Trophoblast cell (in vitro differentiated cells and primary cell): Measurements from ENCODE around the gene SHOC1.

Experiments
- DNase-seq, 2 donors: peaks; one replicate each; pipeline ENCODE4 v3.0.0-alpha.2; 2016
- H2AFZ ChIP-seq: 2 replicates; pipeline ENCODE4 v1.6.1; 2013; ENCODE audit warnings: low read length, moderate library complexity, mild to moderate bottlenecking; ENCODE audit not compliant: insufficient read depth, poor library complexity
- H2AK5ac ChIP-seq: 2 replicates; pipeline ENCODE4 v1.6.1; 2013; ENCODE audit warnings: mild to moderate bottlenecking, low read length
- H2BK120ac ChIP-seq: 2 replicates; pipeline ENCODE4 v1.6.1; 2013; ENCODE audit warnings: low read length, mild to moderate bottlenecking, moderate library complexity; ENCODE audit not compliant: insufficient read depth, poor library complexity
- H2BK12ac ChIP-seq: 2 replicates; pipeline ENCODE4 v1.6.1; 2013; ENCODE audit warnings: mild to moderate bottlenecking, low read length, moderate library complexity
- H2BK5ac ChIP-seq: 2 replicates; pipeline ENCODE4 v1.6.1; 2013; ENCODE audit warnings: low read length, low read depth, moderate library complexity, mild to moderate bottlenecking; ENCODE audit not compliant: poor library complexity
- H3K14ac ChIP-seq: 2 replicates; pipeline ENCODE4 v1.6.1; 2013; ENCODE audit warnings: mild to moderate bottlenecking, low read length
- H3K18ac ChIP-seq: 2 replicates; pipeline ENCODE4 v1.6.1; 2013; ENCODE audit warnings: mild to moderate bottlenecking, low read length
- H3K23ac ChIP-seq: 2 replicates; pipeline ENCODE4 v1.6.1; 2013; ENCODE audit warnings: low read length
- H3K27ac ChIP-seq: 2 replicates; pipeline ENCODE4 v1.5.1; 2013; ENCODE audit warnings: low read depth, mild to moderate bottlenecking, inconsistent platforms, low read length, moderate library complexity
- H3K27me3 ChIP-seq: 2 replicates; pipeline ENCODE4 v1.6.1; 2013; ENCODE audit warnings: inconsistent platforms, mild to moderate bottlenecking, low read length, moderate library complexity; ENCODE audit not compliant: insufficient read depth
- H3K36me3 ChIP-seq, 2 experiments: 1 replicate in 1 of 2; 2 replicates in 1 of 2; pipeline ENCODE4 v1.6.1; 2013; ENCODE audit warnings: low read length in 2 of 2, mild to moderate bottlenecking in 2 of 2, moderate library complexity in 1 of 2; ENCODE audit not compliant: insufficient read depth in 2 of 2, control insufficient read depth in 1 of 2
- H3K4ac ChIP-seq: 2 replicates; pipeline ENCODE4 v1.6.1; 2013; ENCODE audit warnings: low read depth, mild to moderate bottlenecking, low read length, moderate library complexity
- H3K4me1 ChIP-seq, 2 experiments: 1 replicate in 1 of 2; 2 replicates in 1 of 2; pipeline ENCODE4 v1.6.1; 2013; ENCODE audit warnings: low read length in 2 of 2, mild to moderate bottlenecking in 2 of 2, moderate library complexity in 1 of 2; ENCODE audit not compliant: insufficient read depth in 2 of 2, control insufficient read depth in 1 of 2
- H3K4me2 ChIP-seq: 2 replicates; pipeline ENCODE4 v1.6.1; 2013; ENCODE audit warnings: inconsistent platforms, mild to moderate bottlenecking, low read length, moderate library complexity
- H3K4me3 ChIP-seq: 2 replicates; pipeline ENCODE4 v1.5.1; 2013; ENCODE audit warnings: mild to moderate bottlenecking, low read depth, low read length, inconsistent platforms
- H3K79me1 ChIP-seq: one replicate; pipeline ENCODE4 v1.6.1; 2013; ENCODE audit warnings: low read length
- H3K79me2 ChIP-seq: 2 replicates; pipeline ENCODE4 v1.6.1; 2013; ENCODE audit warnings: low read length, mild to moderate bottlenecking; ENCODE audit not compliant: control insufficient read depth, insufficient read depth, poor library complexity
- H3K9ac ChIP-seq: 2 replicates; pipeline ENCODE4 v1.6.1; 2013; ENCODE audit warnings: mild to moderate bottlenecking, low read length
- H3K9me3 ChIP-seq: 2 replicates; pipeline ENCODE4 v1.6.1; 2013; ENCODE audit warnings: low read depth, mild to moderate bottlenecking, control low read depth, inconsistent platforms, low read length; ENCODE audit not compliant: insufficient read depth
- H4K12ac ChIP-seq: 2 replicates; pipeline ENCODE4 v1.6.1; 2013; ENCODE audit warnings: low read depth, mild to moderate bottlenecking, low read length, moderate library complexity
- H4K8ac ChIP-seq: 2 replicates; pipeline ENCODE4 v1.6.1; 2013; ENCODE audit warnings: low read depth, mild to moderate bottlenecking, low read length, moderate library complexity
- H4K91ac ChIP-seq: one replicate; pipeline ENCODE4 v1.6.1; 2013; ENCODE audit warnings: low read depth, mild to moderate bottlenecking, low read length, moderate library complexity
- WGBS: extraction: QIAGEN DNeasy Blood & Tissue Kit; methylation state at CpG from one replicate; pipeline ENCODE4 v1.1.7; 2013; ENCODE audit warnings: missing lambda C conversion rate; ENCODE audit not compliant: insufficient read length, insufficient coverage; ENCODE audit errors: extremely low coverage; 5-methylcytosine and 5-hydroxymethylcytosine counted together

Gene SHOC1

GRCh38 chr9:111825468-111826145 is 30.9 kb upstream of the SHOC1 start:
- peak in 1 of 2 donors; percentile 40 for DNase-seq
- H3K79me2 ChIP-seq, result no peaks in the 10 kb centered on the region
- no peak overlapping the region for H3K18ac ChIP-seq
- H3K27ac ChIP-seq, result no peak overlapping the region
- H4K8ac ChIP-seq, result no peak overlapping the region
- H2BK5ac ChIP-seq, result no peak overlapping the region
- H3K9ac ChIP-seq, result no peak overlapping the region
- no peak overlapping the region for H2AFZ ChIP-seq
- no peaks in the 10 kb centered on the region for H3K9me3 ChIP-seq
- no peak overlapping the region for H2BK120ac ChIP-seq
- H4K12ac ChIP-seq, result no peak overlapping the region
- no CpG with 5 or more reads among the region's 3 CpGs for WGBS
- no peak overlapping the region for H3K4me2 ChIP-seq
- no peak overlapping the region for H3K4ac ChIP-seq
- no peak overlapping the region for H2AK5ac ChIP-seq
- H3K14ac ChIP-seq, result no peak overlapping the region
- no peak overlapping the region for H3K4me3 ChIP-seq
- no peak overlapping the region for H4K91ac ChIP-seq
- H3K27me3 ChIP-seq, result no peaks in the 10 kb centered on the region
- H3K36me3 ChIP-seq, result no peaks in the 10 kb centered on the region
- H3K79me1 ChIP-seq, result no peaks in the 10 kb centered on the region
- no peak overlapping the region for H2BK12ac ChIP-seq
- no peak overlapping the region for H3K23ac ChIP-seq
- H3K4me1 ChIP-seq, result no peaks in the 10 kb centered on the region

GRCh38 chr9:111821006-111821528 is 26.3 kb upstream of the SHOC1 start:
- H3K14ac ChIP-seq, result no peak overlapping the region
- no peak overlapping the region for H3K4me3 ChIP-seq
- no peak overlapping the region for H4K91ac ChIP-seq
- H3K4me2 ChIP-seq, result no peak overlapping the region
- no peak overlapping the region for H2BK12ac ChIP-seq
- no peak overlapping the region for H3K4ac ChIP-seq
- no peak overlapping the region for H3K18ac ChIP-seq
- H3K27ac ChIP-seq, result no peak overlapping the region
- no CpG with 5 or more reads among the region's 5 CpGs for WGBS
- no peaks in the 10 kb centered on the region for H3K79me2 ChIP-seq
- no peak overlapping the region for H2AK5ac ChIP-seq
- DNase-seq, result peak in 1 of 2 donors; percentile 82
- H3K9ac ChIP-seq, result no peak overlapping the region
- no peak overlapping the region for H4K12ac ChIP-seq
- no peaks in the 10 kb centered on the region for H3K4me1 ChIP-seq
- no peaks in the 10 kb centered on the region for H3K79me1 ChIP-seq
- H2BK5ac ChIP-seq, result no peak overlapping the region
- H3K27me3 ChIP-seq, result no peaks in the 10 kb centered on the region
- H2BK120ac ChIP-seq, result no peak overlapping the region
- no peak overlapping the region for H4K8ac ChIP-seq
- H3K36me3 ChIP-seq, result no peaks in the 10 kb centered on the region
- H2AFZ ChIP-seq, result no peak overlapping the region
- no peak overlapping the region for H3K23ac ChIP-seq
- no peaks in the 10 kb centered on the region for H3K9me3 ChIP-seq

GRCh38 chr9:111819360-111819759 is 24.6 kb upstream of the SHOC1 start:
- Histone ChIP-seq H3K36me3 (no peaks in the 10 kb centered on the region), H3K4me3 (no peak overlapping the region), H2AFZ (no peak overlapping the region), H2BK120ac (no peak overlapping the region), H2BK12ac (no peak overlapping the region), H3K9me3 (no peaks in the 10 kb centered on the region), H4K91ac (no peak overlapping the region), H3K18ac (no peak overlapping the region), H3K4me2 (no peak overlapping the region), H3K4me1 (no peaks in the 10 kb centered on the region), H3K4ac (no peak overlapping the region), H4K12ac (no peak overlapping the region), H2BK5ac (no peak overlapping the region), H3K9ac (no peak overlapping the region), H3K27ac (no peak overlapping the region), H3K23ac (no peak overlapping the region), H3K27me3 (no peaks in the 10 kb centered on the region), H3K79me2 (no peaks in the 10 kb centered on the region), H2AK5ac (no peak overlapping the region), H4K8ac (no peak overlapping the region), H3K14ac (no peak overlapping the region), H3K79me1 (no peaks in the 10 kb centered on the region)
- no CpG with 5 or more reads among the region's 1 CpG for WGBS
- DNase-seq, result no peak

- Histone ChIP-seq H3K27me3 (no peaks in the 10 kb centered on the region), H4K91ac (no peak overlapping the region), H3K4me3 (no peak overlapping the region), H3K4me1 (peaks cover 0 to 2% of the 10 kb centered on the region in 2 experiments), H2BK12ac (no peak overlapping the region), H3K36me3 (no peaks in the 10 kb centered on the region), H2AK5ac (no peak overlapping the region), H2AFZ (no peak overlapping the region), H3K4ac (no peak overlapping the region), H3K27ac (no peak overlapping the region), H4K12ac (no peak overlapping the region), H3K79me1 (no peaks in the 10 kb centered on the region), H3K18ac (no peak overlapping the region), H3K4me2 (no peak overlapping the region), H3K9ac (no peak overlapping the region), H3K23ac (no peak overlapping the region), H3K79me2 (no peaks in the 10 kb centered on the region), H2BK120ac (no peak overlapping the region), H3K14ac (no peak overlapping the region), H2BK5ac (no peak overlapping the region), H3K9me3 (no peaks in the 10 kb centered on the region), H4K8ac (no peak overlapping the region)
- no peak for DNase-seq
- WGBS, result no CpG with 5 or more reads among the region's 7 CpGs
Observed at GRCh38 chr9:111815285-111816070, 20.7 kb upstream of the SHOC1 start.
